Hepatocyte (in vitro differentiated cells): ENCODE results near the gene DSCAM.

Source experiments
- EZH2phosphoT487 ChIP-seq: fragments of 200-600 bp; sonication (generic); IDR thresholded peaks from one replicate; pipeline ENCODE4 v1.6.1; 2018; ENCODE audit warnings: antibody characterized with exemption, mild to moderate bottlenecking, low read depth, moderate library complexity; ENCODE audit not compliant: unreplicated experiment, severe bottlenecking
- TF ChIP-seq, protein P1 (sequence below): fragments of 200-600 bp; sonication (generic); IDR thresholded peaks from 2 replicates; pipeline ENCODE4 v1.5.1; 2016; ENCODE audit warnings: antibody characterized with exemption, mild to moderate bottlenecking; ENCODE audit not compliant: poor library complexity

DNA sequence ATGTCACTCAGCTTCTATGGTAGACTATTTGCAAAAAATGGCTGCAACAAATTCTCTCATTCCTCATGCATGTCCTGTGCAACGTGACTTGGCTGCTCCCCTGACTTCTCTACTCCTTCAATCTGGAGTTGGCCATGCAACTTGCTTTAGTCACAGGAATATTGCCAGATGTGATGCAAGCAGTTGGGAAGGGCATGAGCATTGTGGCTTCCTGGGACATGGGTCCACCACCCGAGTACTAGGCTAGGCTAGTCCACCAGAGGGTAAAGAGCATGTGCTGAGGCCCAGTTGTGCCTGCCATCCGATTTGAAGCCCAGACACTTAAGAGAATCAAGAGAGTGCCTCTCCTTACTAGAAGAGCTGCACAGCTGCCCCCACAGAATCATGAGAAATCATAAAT, 89.6 kb downstream of the DSCAM start:
- TF ChIP-seq EZH2phosphoT487, result no peak
- TF ChIP-seq, protein P1, sequence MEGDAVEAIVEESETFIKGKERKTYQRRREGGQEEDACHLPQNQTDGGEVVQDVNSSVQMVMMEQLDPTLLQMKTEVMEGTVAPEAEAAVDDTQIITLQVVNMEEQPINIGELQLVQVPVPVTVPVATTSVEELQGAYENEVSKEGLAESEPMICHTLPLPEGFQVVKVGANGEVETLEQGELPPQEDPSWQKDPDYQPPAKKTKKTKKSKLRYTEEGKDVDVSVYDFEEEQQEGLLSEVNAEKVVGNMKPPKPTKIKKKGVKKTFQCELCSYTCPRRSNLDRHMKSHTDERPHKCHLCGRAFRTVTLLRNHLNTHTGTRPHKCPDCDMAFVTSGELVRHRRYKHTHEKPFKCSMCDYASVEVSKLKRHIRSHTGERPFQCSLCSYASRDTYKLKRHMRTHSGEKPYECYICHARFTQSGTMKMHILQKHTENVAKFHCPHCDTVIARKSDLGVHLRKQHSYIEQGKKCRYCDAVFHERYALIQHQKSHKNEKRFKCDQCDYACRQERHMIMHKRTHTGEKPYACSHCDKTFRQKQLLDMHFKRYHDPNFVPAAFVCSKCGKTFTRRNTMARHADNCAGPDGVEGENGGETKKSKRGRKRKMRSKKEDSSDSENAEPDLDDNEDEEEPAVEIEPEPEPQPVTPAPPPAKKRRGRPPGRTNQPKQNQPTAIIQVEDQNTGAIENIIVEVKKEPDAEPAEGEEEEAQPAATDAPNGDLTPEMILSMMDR, result no peak
